Activated CD8-positive, alpha-beta T cell treated with anti-CD3 and anti-CD28 coated beads for 36 hours (primary cell): Measurements from ENCODE around the gene CTBP2. TPM values are rescaled to one million over a fixed set of nuclear protein-coding genes. Genes with fewer than 3 reads are reported as not detected.

Experiments
- ATAC-seq: fragments of 200-7000 bp; cut with Tn5 transposase; one replicate; pipeline ENCODE4 v1.10.0; 2021; ENCODE audit warnings: mild to moderate bottlenecking, moderate library complexity
- CTCF ChIA-PET: fragments of 350-600 bp; sonication (Branson Sonifier 250); formaldehyde crosslinking; loops from one replicate; lab custom pipeline; 2021; ENCODE audit warnings: antibody characterized with exemption; lab: Charles Lee
- POLR2A ChIA-PET: fragments of 350-600 bp; sonication (Branson Sonifier 250); formaldehyde crosslinking; loops from one replicate; lab custom pipeline; 2021; ENCODE audit warnings: antibody characterized with exemption; lab: Charles Lee
- DNase-seq: peaks from one replicate; pipeline ENCODE4 v3.0.0-alpha.2; 2020
- H3K27ac Mint-ChIP-seq: one replicate; pipeline ENCODE4 v1.8.0; 2021; ENCODE audit warnings: mild to moderate bottlenecking, mixed read lengths
- H3K27me3 Mint-ChIP-seq: one replicate; pipeline ENCODE4 v1.8.0; 2021; ENCODE audit warnings: mixed read lengths
- H3K36me3 Mint-ChIP-seq: one replicate; pipeline ENCODE4 v1.8.0; 2021; ENCODE audit warnings: low read depth, mixed read lengths
- H3K4me1 Mint-ChIP-seq: one replicate; pipeline ENCODE4 v1.8.0; 2021; ENCODE audit warnings: low read depth, mixed read lengths
- H3K4me3 Mint-ChIP-seq: one replicate; pipeline ENCODE4 v1.8.0; 2021; ENCODE audit warnings: mild to moderate bottlenecking, moderate library complexity, mixed read lengths
- H3K9me3 Mint-ChIP-seq: one replicate; pipeline ENCODE4 v1.8.0; 2021; ENCODE audit warnings: mixed read lengths
- intact Hi-C: fragments of 100-400 bp; cut with micrococcal nuclease; formaldehyde crosslinking; loops from one replicate; pipeline ENCODE4 v1.10.0; 2022
- total RNA-seq, 2 experiments: library from RNA; stranded (reverse); gene quantifications; one replicate each; pipeline ENCODE4 v1.2.3, GENCODE V29; 2021
- TF ChIP-seq, protein P1 (sequence below): fragments of 200-600 bp; IDR thresholded peaks from one replicate; pipeline ENCODE4 v1.8.0; 2022; ENCODE audit warnings: antibody characterized with exemption, mild to moderate bottlenecking

Gene CTBP2
- total RNA-seq, 2 experiments from 2014 or later = 0.60 to 0.88 TPM

GRCh38 chr10:125005312-125006187, 154.8 kb downstream of the CTBP2 start:
- Mint-ChIP-seq H3K4me3 (no peak overlapping the region), H3K27me3 (no peaks in the 10 kb centered on the region), H3K36me3 (no peaks in the 10 kb centered on the region), H3K27ac (no peak overlapping the region), H3K9me3 (no peaks in the 10 kb centered on the region), H3K4me1 (no peaks in the 10 kb centered on the region)
- TF ChIP-seq, protein P1, sequence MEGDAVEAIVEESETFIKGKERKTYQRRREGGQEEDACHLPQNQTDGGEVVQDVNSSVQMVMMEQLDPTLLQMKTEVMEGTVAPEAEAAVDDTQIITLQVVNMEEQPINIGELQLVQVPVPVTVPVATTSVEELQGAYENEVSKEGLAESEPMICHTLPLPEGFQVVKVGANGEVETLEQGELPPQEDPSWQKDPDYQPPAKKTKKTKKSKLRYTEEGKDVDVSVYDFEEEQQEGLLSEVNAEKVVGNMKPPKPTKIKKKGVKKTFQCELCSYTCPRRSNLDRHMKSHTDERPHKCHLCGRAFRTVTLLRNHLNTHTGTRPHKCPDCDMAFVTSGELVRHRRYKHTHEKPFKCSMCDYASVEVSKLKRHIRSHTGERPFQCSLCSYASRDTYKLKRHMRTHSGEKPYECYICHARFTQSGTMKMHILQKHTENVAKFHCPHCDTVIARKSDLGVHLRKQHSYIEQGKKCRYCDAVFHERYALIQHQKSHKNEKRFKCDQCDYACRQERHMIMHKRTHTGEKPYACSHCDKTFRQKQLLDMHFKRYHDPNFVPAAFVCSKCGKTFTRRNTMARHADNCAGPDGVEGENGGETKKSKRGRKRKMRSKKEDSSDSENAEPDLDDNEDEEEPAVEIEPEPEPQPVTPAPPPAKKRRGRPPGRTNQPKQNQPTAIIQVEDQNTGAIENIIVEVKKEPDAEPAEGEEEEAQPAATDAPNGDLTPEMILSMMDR = no peak
- no peak for DNase-seq
- intact Hi-C loops = no loop called here
- ChIA-PET POLR2A (no interaction called here), CTCF (interaction anchor here (1.2 kb wide), 1 partner anchor 13 kb away, joined by 6 read pairs; no protein-coding TSS in a partner anchor)
- ATAC-seq = no peak

DNA sequence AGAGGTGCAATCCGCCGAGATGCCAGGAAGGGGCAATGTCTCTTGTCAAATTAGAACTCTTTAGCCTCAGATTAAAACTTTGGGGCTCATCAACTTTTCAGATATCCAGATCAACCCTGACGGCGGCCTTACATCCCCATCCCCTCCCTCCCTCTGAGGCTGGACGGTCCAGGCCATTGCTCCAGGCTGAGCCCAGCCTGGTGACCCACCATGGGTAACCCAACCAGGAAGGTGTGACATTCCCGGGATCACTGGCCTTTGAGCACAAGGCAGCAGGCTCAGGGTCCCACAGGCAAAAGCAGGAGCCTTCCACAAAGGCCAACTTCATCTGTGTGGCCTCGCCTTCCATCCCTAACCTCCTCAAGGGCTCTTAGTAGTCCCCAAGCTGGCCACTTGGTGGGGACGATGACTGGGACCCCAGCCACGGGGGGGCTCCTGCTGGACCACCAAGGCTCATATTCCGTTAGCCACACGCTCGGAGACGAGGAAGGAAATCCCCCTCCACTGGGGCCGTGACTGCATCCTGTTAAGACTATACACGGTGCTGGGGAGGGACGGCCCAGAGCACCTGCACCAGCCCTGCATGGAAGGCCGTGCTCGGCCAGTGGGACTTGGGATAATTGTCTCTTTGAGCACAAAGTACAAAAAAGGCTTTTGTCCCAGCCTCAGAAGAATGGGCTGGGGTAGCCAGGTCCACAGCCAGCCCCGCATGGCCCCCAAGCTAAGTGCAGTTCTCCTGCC, 155.6 kb downstream of the CTBP2 start:
- POLR2A ChIA-PET = no interaction called here
- Mint-ChIP-seq H3K4me1 (no peaks in the 10 kb centered on the region), H3K9me3 (no peaks in the 10 kb centered on the region), H3K27ac (no peak overlapping the region), H3K27me3 (no peaks in the 10 kb centered on the region), H3K36me3 (no peaks in the 10 kb centered on the region), H3K4me3 (no peak overlapping the region)
- intact Hi-C loops = no loop called here
- TF ChIP-seq, protein P1 = no peak
- no peak for ATAC-seq
- no peak for DNase-seq
- CTCF ChIA-PET = interaction anchor here (1.2 kb wide), 1 partner anchor 12 kb away, joined by 6 read pairs; no protein-coding TSS in a partner anchor

- H3K27ac Mint-ChIP-seq = no peak overlapping the region
- TF ChIP-seq, protein P1 = no peak
- CTCF ChIA-PET = no interaction called here
- H3K9me3 Mint-ChIP-seq = no peaks in the 10 kb centered on the region
- H3K36me3 Mint-ChIP-seq = no peaks in the 10 kb centered on the region
- ATAC-seq (no peak), DNase-seq (no peak)
- H3K4me3 Mint-ChIP-seq = no peak overlapping the region
- POLR2A ChIA-PET = no interaction called here
- H3K27me3 Mint-ChIP-seq = no peaks in the 10 kb centered on the region
- intact Hi-C loops = no loop called here
- no peaks in the 10 kb centered on the region for H3K4me1 Mint-ChIP-seq
Observed at GRCh38 chr10:125003901-125004467, 156.4 kb downstream of the CTBP2 start.

GRCh38 chr10:125003146-125003900, 157.0 kb downstream of the CTBP2 start:
- Mint-ChIP-seq H3K9me3 (no peaks in the 10 kb centered on the region), H3K4me1 (no peaks in the 10 kb centered on the region), H3K4me3 (no peak overlapping the region), H3K27ac (no peak overlapping the region), H3K36me3 (no peaks in the 10 kb centered on the region), H3K27me3 (no peaks in the 10 kb centered on the region)
- intact Hi-C loops = no loop called here
- no peak for DNase-seq
- TF ChIP-seq, protein P1 = no peak
- POLR2A ChIA-PET = no interaction called here
- CTCF ChIA-PET = no interaction called here
- no peak for ATAC-seq
